Activated naive CD4-positive, alpha-beta T cell (primary cell): Measurements from ENCODE around the gene SCAI.
"Not testable (repeated sequence)": the region's sequence is repeated elsewhere in the genome, so short reads cannot be mapped to it uniquely, and the experiment has no call there.

Source experiments
- DNase-seq, 4 experiments: peaks; one replicate each; lab custom pipeline; 2025; lab: John Stamatoyannopoulos, UW

The SCAI gene

DNA sequence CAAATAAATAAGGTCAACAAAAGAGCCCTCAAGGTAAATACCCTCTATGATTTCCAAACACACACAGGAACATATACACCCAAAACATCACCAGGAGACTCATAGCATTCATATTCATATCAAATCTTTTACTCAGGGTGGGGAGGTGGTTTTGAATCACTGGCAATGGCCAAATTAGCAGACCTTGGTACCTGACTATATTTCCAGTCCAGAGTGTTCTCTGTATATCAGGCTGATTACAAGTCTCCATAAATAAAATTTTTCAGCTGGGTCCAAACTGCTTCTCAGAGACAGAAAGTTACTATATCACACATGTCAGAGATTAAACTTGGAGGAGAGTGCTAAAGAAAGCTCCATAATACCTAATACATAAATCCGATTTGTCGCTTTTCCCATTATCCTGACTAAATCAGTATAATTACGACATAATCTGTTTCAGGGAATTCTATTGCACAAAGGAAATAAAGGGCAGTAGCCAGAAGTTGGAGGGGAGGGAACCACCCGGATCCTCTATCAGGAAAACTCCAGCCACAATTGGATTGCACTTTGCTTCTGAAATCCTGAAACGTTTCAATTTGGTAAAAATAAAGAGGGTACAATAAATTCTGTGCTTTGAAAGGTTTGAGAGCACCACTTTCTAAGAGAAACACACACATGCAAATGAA lies 195.5 kb downstream of the SCAI start:
- no peak for DNase-seq

- no peak for DNase-seq
Measured at GRCh38 chr9:124946167-124946566, 197.2 kb downstream of the SCAI start.

DNA sequence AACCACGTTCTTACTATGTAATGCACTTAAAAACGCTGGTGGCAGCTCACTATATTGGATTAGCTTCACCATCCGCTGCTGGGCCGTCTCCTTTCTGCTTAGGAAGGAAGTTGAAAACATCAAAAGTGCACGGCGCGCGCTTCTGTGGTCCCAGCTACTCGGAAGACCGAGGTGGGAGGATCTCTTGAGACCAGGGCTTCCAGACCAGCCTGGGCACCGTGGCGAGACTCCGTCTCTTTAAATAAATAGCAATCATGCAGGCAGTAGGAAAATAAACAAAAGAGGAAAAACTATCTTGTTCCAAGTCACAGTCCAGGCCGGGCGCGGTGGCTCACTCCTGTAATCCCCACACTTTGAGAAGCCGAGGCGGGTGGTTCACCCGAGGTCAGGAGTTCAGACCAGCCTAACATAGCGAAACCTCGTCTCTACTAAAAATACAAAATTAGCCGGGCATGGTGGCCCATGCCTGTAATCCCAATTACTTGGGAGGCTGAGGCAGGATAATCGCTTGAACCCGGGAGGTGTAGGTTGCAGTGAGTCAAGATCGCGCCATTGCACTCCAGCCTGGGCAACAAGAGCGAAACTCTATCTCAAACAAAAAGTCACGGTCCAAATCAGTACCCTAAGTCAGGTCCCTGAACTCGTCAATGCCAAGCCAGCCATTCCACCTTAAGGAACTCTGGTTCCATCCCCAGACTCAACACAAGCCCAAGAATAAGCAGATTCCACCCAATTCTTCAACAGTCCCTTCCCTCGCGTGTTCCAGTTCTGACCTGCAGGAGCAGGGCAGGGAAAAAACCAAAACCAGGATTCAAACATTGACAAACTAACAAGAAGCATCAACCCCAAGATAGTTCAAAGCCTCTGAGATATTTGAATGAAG lies 201.4 kb downstream of the SCAI start:
- peak; percentile 7 to 60 (median 32) for DNase-seq

DNA sequence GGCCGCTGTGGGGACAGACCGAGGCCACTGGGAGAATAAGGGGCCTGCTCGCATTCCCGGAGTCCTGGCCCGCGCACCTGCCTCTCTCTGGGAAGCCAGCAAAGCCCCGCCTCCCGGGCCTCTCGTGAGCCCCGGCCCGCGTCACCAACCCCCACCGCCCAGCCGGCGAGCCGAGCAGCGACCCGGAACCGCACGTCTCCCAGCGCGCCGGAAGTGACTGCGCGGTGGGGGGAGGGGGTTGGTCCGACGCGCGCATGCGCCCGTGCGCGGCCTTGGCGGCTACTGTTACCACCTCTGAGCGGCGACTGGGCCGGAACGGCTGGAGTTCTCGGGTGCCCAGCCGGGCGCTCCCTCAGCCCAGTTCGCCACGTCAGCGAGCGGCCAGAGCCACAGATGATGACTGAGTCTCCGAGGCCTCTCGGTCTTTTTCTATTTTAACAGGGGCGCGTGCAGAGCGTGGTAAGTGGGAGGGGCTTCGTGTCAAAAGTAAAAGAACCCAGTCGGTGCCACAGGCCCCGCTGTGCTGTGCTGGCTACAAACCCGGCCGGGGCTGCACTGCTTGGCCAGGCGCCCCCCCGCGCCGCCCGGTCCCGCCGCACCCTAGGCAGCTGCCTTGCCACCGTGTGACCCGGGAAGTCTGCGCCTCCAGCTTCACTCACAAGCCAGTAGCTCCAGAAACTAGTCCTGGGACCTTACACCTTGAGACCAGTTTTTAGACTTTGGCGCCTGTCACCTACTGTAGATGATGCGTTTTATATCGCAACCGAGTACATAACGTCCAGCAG lies 202.2 kb downstream of the SCAI start, which contains the start of gene GOLGA1:
TSS of gene GOLGA1 (minus strand) at position 190 of the 785 bp plus-strand sequence. CDS start 2,372 bp downstream, outside the sequence.
- DNase-seq = peak; percentile 78 to 88 (median 82)

- no peak for DNase-seq
Measured at GRCh38 chr9:124940521-124940893, 202.8 kb downstream of the SCAI start.

DNA sequence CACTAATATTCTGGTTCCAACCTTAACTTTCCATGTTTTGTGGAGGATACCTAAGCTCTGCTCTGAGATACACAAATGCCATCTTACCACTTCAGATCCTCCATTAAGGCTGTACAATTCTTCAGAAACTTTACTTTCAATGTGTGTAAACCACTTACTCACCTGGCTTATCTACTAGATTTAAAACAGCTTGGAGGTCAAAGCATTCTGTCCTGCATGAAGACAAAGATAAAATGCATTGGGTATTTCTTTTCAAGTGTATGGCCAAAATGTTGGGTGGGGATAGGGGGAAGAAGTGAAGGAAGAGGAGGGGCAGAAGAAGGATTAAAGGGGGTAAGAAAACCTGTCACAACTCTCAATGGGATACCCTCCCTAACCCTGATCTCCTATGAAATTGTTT lies 203.4 kb downstream of the SCAI start:
- no peak for DNase-seq

GRCh38 chr9:124934290-124934689 lies 209.0 kb downstream of the SCAI start:
- DNase-seq = no peak

- no peak for DNase-seq
Measured at GRCh38 chr9:124932333-124932732, 211.0 kb downstream of the SCAI start.

- no peak for DNase-seq
Measured at GRCh38 chr9:124929464-124929863, 213.9 kb downstream of the SCAI start.

GRCh38 chr9:124928116-124928515 lies 215.2 kb downstream of the SCAI start:
- no peak for DNase-seq

GRCh38 chr9:124920394-124920793 lies 222.9 kb downstream of the SCAI start:
- DNase-seq = not testable (repeated sequence)

DNA sequence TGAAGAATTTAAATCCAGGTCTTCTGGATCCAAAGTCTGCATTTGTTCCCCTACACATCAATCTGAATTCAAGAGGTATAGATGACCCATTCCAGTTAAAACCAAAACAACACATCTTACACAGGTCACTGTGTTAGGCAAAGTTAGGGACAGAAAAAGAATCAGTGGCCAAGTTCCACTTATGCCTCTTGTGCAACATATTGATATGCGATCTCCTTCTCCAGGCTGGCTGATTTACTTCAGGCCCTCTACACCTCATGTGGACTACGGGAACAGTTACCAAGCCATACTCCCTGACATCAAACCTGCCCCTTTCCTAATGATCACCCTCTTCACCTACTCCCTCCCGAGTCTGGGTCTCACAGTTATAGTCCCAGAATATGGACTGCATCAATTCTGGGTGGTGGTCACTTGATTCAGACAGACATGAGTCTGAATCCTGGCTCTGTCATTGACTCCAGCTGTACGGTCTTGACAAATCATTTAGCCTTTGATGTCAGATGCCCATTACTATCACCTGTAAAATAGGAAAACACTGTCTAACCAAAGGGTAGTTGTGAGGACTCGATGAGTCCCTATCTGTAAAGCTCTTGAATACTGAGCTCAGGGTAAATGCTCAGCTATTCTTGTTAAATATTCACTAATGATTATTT lies 228.4 kb downstream of the SCAI start:
- no peak for DNase-seq

GRCh38 chr9:124913378-124913777 lies 229.9 kb downstream of the SCAI start:
- DNase-seq = no peak

DNA sequence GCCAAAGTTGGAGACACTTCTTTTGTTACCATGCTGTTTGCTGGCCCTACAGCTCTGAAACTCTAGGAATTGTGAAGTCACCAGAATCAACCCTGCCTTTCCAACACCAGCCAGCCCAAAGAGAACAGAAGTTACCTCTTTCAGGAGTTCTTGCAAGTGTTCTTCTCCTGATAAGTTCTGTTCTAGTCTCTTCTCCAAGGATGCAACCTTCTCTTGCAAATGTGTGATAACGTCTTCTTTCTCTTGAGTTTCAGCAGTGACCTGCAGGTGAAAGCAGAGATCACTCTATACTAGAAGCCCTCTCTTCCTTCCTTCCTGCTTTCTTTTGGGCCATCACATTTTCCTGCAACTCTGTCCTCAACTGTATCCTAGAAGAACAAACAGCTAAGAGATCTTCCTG lies 231.6 kb downstream of the SCAI start:
- no peak for DNase-seq

DNA sequence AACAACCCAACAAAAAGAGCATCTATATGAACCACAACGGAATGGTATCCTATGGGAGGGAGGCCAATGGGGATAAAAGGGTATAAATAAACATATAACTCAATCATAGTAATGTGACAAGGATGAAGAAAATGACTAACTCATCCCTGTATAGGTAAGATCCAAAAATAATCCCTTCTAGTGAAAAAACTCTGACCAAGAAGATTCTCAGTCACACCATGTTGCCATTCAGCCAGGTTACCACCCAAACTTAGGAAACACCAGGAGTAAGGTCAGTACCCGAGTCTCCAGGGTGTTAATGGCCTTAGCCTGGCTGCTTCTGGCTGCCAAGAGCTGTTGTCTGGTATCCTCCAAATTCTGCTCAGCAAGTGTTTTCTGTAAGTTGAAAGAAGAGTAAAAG lies 235.2 kb downstream of the SCAI start:
- no peak for DNase-seq

DNA sequence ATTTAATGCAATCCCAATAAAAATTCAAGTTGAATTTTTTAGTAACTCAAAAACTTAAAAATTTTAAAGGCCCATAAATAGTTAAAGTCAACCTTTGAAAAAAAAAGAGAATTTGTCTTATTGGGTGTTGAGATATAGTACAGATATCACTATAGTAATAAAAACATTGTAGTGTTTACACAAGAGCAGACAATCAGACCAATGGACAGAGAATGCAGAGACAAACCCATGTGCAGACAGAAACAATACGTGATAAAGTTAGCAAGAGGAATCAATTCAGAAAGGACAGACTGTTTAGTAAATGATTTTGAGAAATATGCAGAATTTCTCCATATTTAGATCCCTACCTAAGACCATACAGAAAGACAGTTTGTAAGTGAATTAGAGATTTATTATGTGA lies 236.4 kb downstream of the SCAI start:
- no peak for DNase-seq

GRCh38 chr9:124899845-124900244 lies 243.5 kb downstream of the SCAI start:
- no peak for DNase-seq

GRCh38 chr9:124897570-124898460 lies 245.5 kb downstream of the SCAI start:
- DNase-seq = no peak

DNA sequence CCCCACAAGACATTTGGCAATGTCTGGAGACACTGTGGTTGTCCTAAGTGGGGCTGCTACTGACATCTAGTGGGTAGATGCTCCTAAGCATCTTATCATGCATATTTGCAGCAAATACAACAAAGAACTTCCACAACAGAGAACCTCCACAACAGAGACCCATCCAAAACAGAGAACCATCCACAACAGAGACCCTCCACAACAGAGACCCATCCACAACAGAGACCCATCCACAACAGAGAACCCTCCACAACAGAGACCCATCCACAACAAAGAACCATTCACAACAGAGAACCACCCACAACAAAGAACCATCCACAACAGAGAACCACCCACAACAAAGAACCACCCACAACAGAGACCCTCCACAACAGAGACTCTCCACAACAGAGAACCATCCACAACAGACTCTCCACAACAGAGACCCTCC lies 248.6 kb downstream of the SCAI start:
- peak in 2 of 4 experiments; percentile 7 to 19 for DNase-seq

GRCh38 chr9:124894035-124894740 lies 249.1 kb downstream of the SCAI start:
- no peak for DNase-seq
